H9 (cell line): ENCODE measurements around the gene UBL5. TPM values are rescaled to one million over a fixed set of nuclear protein-coding genes. Genes with fewer than 3 reads are reported as not detected.
A peak's percentile ranks its signal among the peaks of the same experiment; 100 is the strongest.

Experiments
- DNase-seq: peaks from one replicate; pipeline ENCODE4 v3.0.0-alpha.2; 2017
- H2AFZ ChIP-seq: one replicate; pipeline ENCODE4 v1.6.1; 2013; ENCODE audit warnings: mild to moderate bottlenecking, low read length, control low read depth, moderate library complexity
- H2AK5ac ChIP-seq: 2 replicates; pipeline ENCODE4 v1.6.1; 2013; ENCODE audit warnings: low read length, control low read depth, mixed read lengths; ENCODE audit not compliant: insufficient read length
- H2BK120ac ChIP-seq: one replicate; pipeline ENCODE4 v1.6.1; 2013; ENCODE audit warnings: low read depth, mild to moderate bottlenecking, low read length, control low read depth, inconsistent platforms; ENCODE audit not compliant: poor library complexity, severe bottlenecking
- H2BK12ac ChIP-seq: 2 replicates; pipeline ENCODE4 v1.6.1; 2013; ENCODE audit warnings: low read length, control low read depth, mixed read lengths, low read depth; ENCODE audit not compliant: insufficient read length
- H2BK15ac ChIP-seq: 2 replicates; pipeline ENCODE4 v1.6.1; 2013; ENCODE audit warnings: low read depth, low read length, control low read depth
- H2BK20ac ChIP-seq: one replicate; pipeline ENCODE4 v1.6.1; 2013; ENCODE audit warnings: low read depth, mild to moderate bottlenecking, low read length, control low read depth, inconsistent platforms; ENCODE audit not compliant: poor library complexity, severe bottlenecking
- H2BK5ac ChIP-seq: 2 replicates; pipeline ENCODE4 v1.6.1; 2013; ENCODE audit warnings: low read length, control low read depth, mixed read lengths; ENCODE audit not compliant: insufficient read length
- H3K14ac ChIP-seq: 2 replicates; pipeline ENCODE4 v1.6.1; 2013; ENCODE audit warnings: low read length, control low read depth; ENCODE audit not compliant: insufficient read depth
- H3K18ac ChIP-seq: 2 replicates; pipeline ENCODE4 v1.6.1; 2013; ENCODE audit warnings: low read depth, mild to moderate bottlenecking, mixed read lengths, low read length, control low read depth; ENCODE audit not compliant: insufficient read length
- H3K23ac ChIP-seq: 2 replicates; pipeline ENCODE4 v1.6.1; 2013; ENCODE audit warnings: low read length, control low read depth, mixed read lengths, low read depth; ENCODE audit not compliant: insufficient read length
- H3K23me2 ChIP-seq: 2 replicates; pipeline ENCODE4 v1.6.1; 2013; ENCODE audit warnings: low read depth, mild to moderate bottlenecking, mixed read lengths, low read length, control low read depth; ENCODE audit not compliant: insufficient read length, poor library complexity, severe bottlenecking
- H3K27ac ChIP-seq: 2 replicates; pipeline ENCODE4 v1.5.1; 2013; ENCODE audit warnings: low read length, control low read depth, mixed read lengths, low read depth; ENCODE audit not compliant: insufficient read length
- H3K27me3 ChIP-seq: 2 replicates; pipeline ENCODE4 v1.6.1; 2013; ENCODE audit warnings: low read length, control low read depth, inconsistent platforms; ENCODE audit not compliant: insufficient read depth
- H3K4ac ChIP-seq: 2 replicates; pipeline ENCODE4 v1.6.1; 2013; ENCODE audit warnings: low read depth, mild to moderate bottlenecking, control low read depth, inconsistent platforms, low read length, moderate library complexity
- H3K4me1 ChIP-seq: 2 replicates; pipeline ENCODE4 v1.6.1; 2013; ENCODE audit warnings: low read length, control low read depth, inconsistent platforms; ENCODE audit not compliant: insufficient read depth
- H3K4me2 ChIP-seq: 2 replicates; pipeline ENCODE4 v1.6.1; 2013; ENCODE audit warnings: low read length, control low read depth, mixed read lengths; ENCODE audit not compliant: insufficient read length, insufficient read depth
- H3K56ac ChIP-seq: 2 replicates; pipeline ENCODE4 v1.6.1; 2013; ENCODE audit warnings: low read depth, mild to moderate bottlenecking, mixed read lengths, low read length, control low read depth; ENCODE audit not compliant: insufficient read length
- H3K79me1 ChIP-seq: 2 replicates; pipeline ENCODE4 v1.6.1; 2013; ENCODE audit warnings: low read depth, mild to moderate bottlenecking, moderate library complexity, low read length, control low read depth, inconsistent platforms; ENCODE audit not compliant: insufficient read depth, poor library complexity, severe bottlenecking
- H3K79me2 ChIP-seq: 2 replicates; pipeline ENCODE4 v1.6.1; 2013; ENCODE audit warnings: low read length, control low read depth, inconsistent platforms; ENCODE audit not compliant: insufficient read depth
- H3K9ac ChIP-seq: 2 replicates; pipeline ENCODE4 v1.6.1; 2013; ENCODE audit warnings: low read length, control low read depth, mixed read lengths; ENCODE audit not compliant: insufficient read length; ENCODE audit errors: extremely low read depth
- H3K9me3 ChIP-seq: one replicate; pipeline ENCODE4 v1.6.1; 2013; ENCODE audit warnings: low read depth, low read length, inconsistent platforms; ENCODE audit not compliant: control insufficient read depth
- H3T11ph ChIP-seq: one replicate; pipeline ENCODE4 v1.6.1; 2013; ENCODE audit warnings: mild to moderate bottlenecking, low read length, control low read depth, inconsistent platforms
- H4K20me1 ChIP-seq: one replicate; pipeline ENCODE4 v1.6.1; 2013; ENCODE audit not compliant: control insufficient read depth, insufficient read length, insufficient read depth
- H4K5ac ChIP-seq: 2 replicates; pipeline ENCODE4 v1.6.1; 2013; ENCODE audit warnings: low read depth, mild to moderate bottlenecking, mixed read lengths, low read length, control low read depth; ENCODE audit not compliant: insufficient read length
- H4K8ac ChIP-seq: replicated peaks from 2 replicates; pipeline ENCODE4 v1.6.1; 2013; ENCODE audit warnings: low read length, control low read depth, mixed read lengths, low read depth; ENCODE audit not compliant: insufficient read length
- H4K91ac ChIP-seq: 2 replicates; pipeline ENCODE4 v1.6.1; 2013; ENCODE audit warnings: low read depth, mild to moderate bottlenecking, moderate library complexity, mixed read lengths, low read length, control low read depth; ENCODE audit not compliant: insufficient read length
- H3K27ac Mint-ChIP-seq, 3 experiments: 2 replicates in 2 of 3; 3 replicates in 1 of 3; pipeline ENCODE4 v1.8.0; 2020 to 2021; ENCODE audit warnings: mixed read lengths in 3 of 3, mild to moderate bottlenecking in 1 of 3, moderate library complexity in 1 of 3
- H3K27me3 Mint-ChIP-seq: 2 replicates; pipeline ENCODE4 v1.8.0; 2021; ENCODE audit warnings: low read depth, mild to moderate bottlenecking, moderate library complexity, mixed read lengths
- H3K36me3 Mint-ChIP-seq, 3 experiments: 2 replicates in 2 of 3; 3 replicates in 1 of 3; pipeline ENCODE4 v1.8.0; 2020 to 2021; ENCODE audit warnings: low read depth in 3 of 3, mixed read lengths in 3 of 3; ENCODE audit not compliant: insufficient read depth in 1 of 3
- H3K4me1 Mint-ChIP-seq, 2 experiments: 2 replicates each; pipeline ENCODE4 v1.8.0; 2020; ENCODE audit warnings: mixed read lengths in 2 of 2
- H3K4me3 Mint-ChIP-seq, 2 experiments: 2 replicates in 1 of 2; 3 replicates in 1 of 2; pipeline ENCODE4 v1.8.0; 2020 to 2021; ENCODE audit warnings: mild to moderate bottlenecking in 2 of 2, mixed read lengths in 2 of 2, moderate library complexity in 1 of 2
- H3K9me3 Mint-ChIP-seq, 2 experiments: 2 replicates in 1 of 2; 3 replicates in 1 of 2; pipeline ENCODE4 v1.8.0; 2020; ENCODE audit warnings: mild to moderate bottlenecking in 2 of 2, mixed read lengths in 2 of 2, moderate library complexity in 1 of 2
- CTCF ChIP-seq: fragments of 200-600 bp; sonication (generic); conservative IDR thresholded peaks from 3 replicates; pipeline ENCODE4 v1.8.0; 2021; ENCODE audit warnings: antibody characterized with exemption, mild to moderate bottlenecking
- WGBS: extraction: QIAGEN DNeasy Blood & Tissue Kit; methylation state at CpG from one replicate; pipeline ENCODE4 v1.1.7; 2013; ENCODE audit warnings: missing lambda C conversion rate, low lambda C conversion rate, mixed read lengths; ENCODE audit not compliant: insufficient read length; ENCODE audit errors: extremely low coverage; 5-methylcytosine and 5-hydroxymethylcytosine counted together
- total RNA-seq: library from RNA; stranded (reverse); gene quantifications from 2 replicates; pipeline ENCODE4 v1.2.1, GENCODE V29; 2021

UBL5 gene
- total RNA-seq, 1 experiment from 2014 or later: 393 TPM

- no peak overlapping the region for H2AFZ ChIP-seq
- H3K79me1 ChIP-seq: no peaks in the 10 kb centered on the region
- DNase-seq: peak; percentile 92
- no peak overlapping the region for H3K18ac ChIP-seq
- no CpG with 5 or more reads among the region's 6 CpGs for WGBS
- H3K4ac ChIP-seq: no peak overlapping the region
- no peak overlapping the region for H3K27ac ChIP-seq
- H4K91ac ChIP-seq: no peak overlapping the region
- no peak overlapping the region for H2BK20ac ChIP-seq
- no peaks in the 10 kb centered on the region for H3K27me3 ChIP-seq
- Mint-ChIP-seq H3K4me1 (peaks cover 11 to 15% of the 10 kb centered on the region in 2 experiments; a peak in 3 of 4 replicates), H3K27ac (peak overlapping the region in 1 of 3 experiments; percentile 85; a peak in 1 of 7 replicates), H3K27me3 (no peaks in the 10 kb centered on the region; the same call in 1 of the 2 replicates), H3K4me3 (0 out of 5 replicates have a peak overlapping the region, but pooled peaks of 1 of the 2 experiments have one; percentile 7), H3K36me3 (peaks cover 4 to 8% (median 7%) of the 10 kb centered on the region in 3 experiments; a peak in 6 of 7 replicates), H3K9me3 (no peaks in the 10 kb centered on the region)
- H3K4me1 ChIP-seq: no peaks in the 10 kb centered on the region; the same call in 1 of the 2 replicates
- H3K23ac ChIP-seq: no peak overlapping the region
- no peak overlapping the region for H2AK5ac ChIP-seq
- no peak overlapping the region for H4K8ac ChIP-seq
- peak; percentile 95 for TF ChIP-seq CTCF
- H2BK120ac ChIP-seq: no peak overlapping the region
- no peaks in the 10 kb centered on the region for H3K9me3 ChIP-seq
- no peak overlapping the region for H2BK12ac ChIP-seq
- H3K23me2 ChIP-seq: no peaks in the 10 kb centered on the region
- H3K9ac ChIP-seq: no peak overlapping the region
- H3K14ac ChIP-seq: no peak overlapping the region
- no peaks in the 10 kb centered on the region for H3K79me2 ChIP-seq
- H2BK5ac ChIP-seq: no peak overlapping the region
- H3K4me2 ChIP-seq: no peak overlapping the region
- H3T11ph ChIP-seq: no peak overlapping the region
- no peaks in the 10 kb centered on the region for H4K20me1 ChIP-seq
- no peak overlapping the region for H4K5ac ChIP-seq
- no peak overlapping the region for H2BK15ac ChIP-seq
- H3K56ac ChIP-seq: no peak overlapping the region
These were observed 31.5 kb upstream of the UBL5 start for GRCh38 chr19:9796113-9796773.
